HCT116 (cell line): ENCODE measurements around the gene ZKSCAN4. TPM values are rescaled to one million over a fixed set of nuclear protein-coding genes. Genes with fewer than 3 reads are reported as not detected.

Source experiments
- ATAC-seq: fragments of 200-7000 bp; cut with Tn5 transposase; 2 replicates; pipeline ENCODE4 v1.9.1; 2020; ENCODE audit warnings: mild to moderate bottlenecking, moderate library complexity
- BruUV-seq: library from RNA; stranded (reverse); fragments of 400-500 nt; replicated peaks from 2 replicates; lab custom pipeline; 2021; lab: Mats Ljungman, UMichigan
- CTCF ChIA-PET: fragments of 300-600 bp; sonication (Branson Sonifier 250); formaldehyde crosslinking; loops from one replicate; lab custom pipeline; 2021; ENCODE audit warnings: antibody characterized with exemption; lab: Charles Lee
- POLR2A ChIA-PET: fragments of 300-600, 350-600 bp; sonication (Branson Sonifier 250); formaldehyde crosslinking; loops from one replicate; lab custom pipeline; 2021; ENCODE audit warnings: antibody characterized with exemption; lab: Charles Lee
- RAD21 ChIA-PET, 2 experiments: fragments of 300-600 bp; sonication (Branson Sonifier 250); formaldehyde crosslinking; loops; one replicate each; lab custom pipeline; 2023; ENCODE audit warnings: low total read pairs in 2 of 2; ENCODE audit not compliant: uncharacterized antibody in 2 of 2, unreplicated experiment in 2 of 2, low non-redundant PET in 1 of 2; lab: Charles Lee
- DNase-seq: peaks from one replicate; pipeline ENCODE4 v3.0.0-alpha.2; 2010; ENCODE audit warnings: low read depth, low spot score
- H2AFZ ChIP-seq: fragments of 200-600 bp; shearing (Covaris generic), sonication (generic); 2 replicates; pipeline ENCODE4 v1.6.1; 2017; ENCODE audit warnings: low read depth, mixed run types, mixed read lengths, antibody characterized with exemption, low read length; ENCODE audit not compliant: poor library complexity, severe bottlenecking
- H3K27ac ChIP-seq: 2 replicates; pipeline ENCODE4 v1.5.1; 2012; ENCODE audit warnings: low read depth, low read length
- H3K27me3 ChIP-seq: fragments of 200-600 bp; sonication (generic); 2 replicates; pipeline ENCODE4 v1.6.1; 2016; ENCODE audit warnings: mixed run types, low read length, mixed read lengths; ENCODE audit not compliant: insufficient read depth
- H3K36me3 ChIP-seq, 2 experiments: fragments of 200-500 bp in 1 of 2; fragments of 200-600 bp in 1 of 2; sonication (Bioruptor generic) in 1 of 2; sonication (generic) in 1 of 2; 2 replicates each; pipeline versions ENCODE4 v1.5.1 to v1.6.1; 2014 to 2016; ENCODE audit warnings: low read length in 2 of 2, inconsistent platforms in 1 of 2, mixed read lengths in 1 of 2, mixed run types in 1 of 2; ENCODE audit not compliant: insufficient read depth in 2 of 2, control insufficient read depth in 1 of 2
- H3K4me1 ChIP-seq, 2 experiments: fragments of 200-600 bp in 1 of 2; sonication (generic) in 1 of 2; 2 replicates each; pipeline versions ENCODE4 v1.5.1 to v1.6.1; 2012 to 2017; ENCODE audit warnings: low read length in 2 of 2, inconsistent platforms in 1 of 2, mild to moderate bottlenecking in 1 of 2, mixed read lengths in 1 of 2, mixed run types in 1 of 2, moderate library complexity in 1 of 2; ENCODE audit not compliant: insufficient read depth in 2 of 2, control insufficient read depth in 1 of 2
- H3K4me2 ChIP-seq: fragments of 200-600 bp; sonication (generic); 2 replicates; pipeline ENCODE4 v1.6.1; 2017; ENCODE audit warnings: mixed run types, low read length, mixed read lengths
- H3K4me3 ChIP-seq, 2 experiments: fragments of 200-600 bp in 1 of 2; sonication (generic) in 1 of 2; replicated peaks in 1 of 2; 2 replicates each; pipeline ENCODE4 v1.5.1; 2011 to 2016; ENCODE audit warnings: low read length in 2 of 2, control low read depth in 1 of 2, low read depth in 1 of 2, mild to moderate bottlenecking in 1 of 2, mixed read lengths in 1 of 2, mixed run types in 1 of 2
- H3K79me2 ChIP-seq: fragments of 200-600 bp; sonication (generic); 2 replicates; pipeline ENCODE4 v1.6.1; 2017; ENCODE audit warnings: mild to moderate bottlenecking, mixed run types, low read length, moderate library complexity, mixed read lengths; ENCODE audit not compliant: insufficient read depth
- H3K9ac ChIP-seq: fragments of 200-600 bp; sonication (generic); 2 replicates; pipeline ENCODE4 v1.6.1; 2016; ENCODE audit warnings: low read length, mixed read lengths
- H3K9me2 ChIP-seq: fragments of 200-600 bp; sonication (generic), shearing (Covaris generic); 2 replicates; pipeline ENCODE4 v1.6.1; 2017; ENCODE audit warnings: mixed run types, mild to moderate bottlenecking, moderate library complexity; ENCODE audit not compliant: insufficient read depth
- H3K9me3 ChIP-seq, 2 experiments: fragments of 200-500 bp in 1 of 2; fragments of 200-600 bp in 1 of 2; sonication (Bioruptor generic) in 1 of 2; sonication (generic) in 1 of 2; 2 replicates each; pipeline ENCODE4 v1.6.1; 2014 to 2017; ENCODE audit warnings: low read length in 2 of 2, mixed read lengths in 2 of 2, inconsistent platforms in 1 of 2, low read depth in 1 of 2, mild to moderate bottlenecking in 1 of 2, mixed run types in 1 of 2, moderate library complexity in 1 of 2; ENCODE audit not compliant: control insufficient read depth in 1 of 2, insufficient read depth in 1 of 2
- H4K20me1 ChIP-seq: fragments of 200-600 bp; sonication (generic), shearing (Covaris generic); 2 replicates; pipeline ENCODE4 v1.6.1; 2017; ENCODE audit warnings: mixed run types, mild to moderate bottlenecking, moderate library complexity; ENCODE audit not compliant: insufficient read depth
- CBX3 ChIP-seq: IDR thresholded peaks from 2 replicates; pipeline ENCODE4 v1.6.1; 2012; ENCODE audit warnings: low read depth
- CEBPB ChIP-seq: IDR thresholded peaks from 2 replicates; pipeline ENCODE4 v1.6.1; 2012; ENCODE audit warnings: low read depth
- CTCF ChIP-seq, 3 experiments: fragments of 200-600 bp in 1 of 3; sonication (generic) in 1 of 3; IDR thresholded peaks in 2 of 3; conservative IDR thresholded peaks in 1 of 3; 2 replicates each; pipeline ENCODE4 v1.5.1; 2012 to 2017; ENCODE audit warnings: low read depth in 2 of 3, low read length in 2 of 3, antibody characterized with exemption in 1 of 3, borderline replicate concordance in 1 of 3, control low read depth in 1 of 3, mild to moderate bottlenecking in 1 of 3, mixed read lengths in 1 of 3, mixed run types in 1 of 3, moderate library complexity in 1 of 3; ENCODE audit not compliant: insufficient read depth in 1 of 3
- EGR1 ChIP-seq: IDR thresholded peaks from 2 replicates; pipeline ENCODE4 v1.6.1; 2012; ENCODE audit warnings: low read depth
- ELF1 ChIP-seq: IDR thresholded peaks from 2 replicates; pipeline ENCODE4 v1.6.1; 2012; ENCODE audit warnings: low read depth, borderline replicate concordance
- JUND ChIP-seq: IDR thresholded peaks from 2 replicates; pipeline ENCODE4 v1.6.1; 2012
- MAX ChIP-seq: IDR thresholded peaks from 2 replicates; pipeline ENCODE4 v1.6.1; 2012
- SIN3A ChIP-seq: IDR thresholded peaks from 2 replicates; pipeline ENCODE4 v1.6.1; 2012; ENCODE audit warnings: low read depth
- ZNF274 ChIP-seq: fragments of 200-500 bp; sonication (Bioruptor generic); IDR thresholded peaks from 2 replicates; pipeline ENCODE4 v1.6.1; 2014; ENCODE audit warnings: mild to moderate bottlenecking, low read depth, low read length, inconsistent platforms
- intact Hi-C: fragments of 100-400 bp; cut with micrococcal nuclease; formaldehyde crosslinking; loops from 2 replicates; pipeline ENCODE4 v1.10.0; 2022
- total RNA-seq: library from RNA; stranded (reverse); gene quantifications from one replicate; pipeline ENCODE4 v1.2.1, GENCODE V29; 2021; ENCODE audit not compliant: unreplicated experiment
- TF ChIP-seq, protein P1 (sequence below): IDR thresholded peaks from 2 replicates; pipeline ENCODE4 v1.6.1; 2012

ZKSCAN4 gene
- total RNA-seq, 1 experiment from 2014 or later: 4.8 TPM

DNA sequence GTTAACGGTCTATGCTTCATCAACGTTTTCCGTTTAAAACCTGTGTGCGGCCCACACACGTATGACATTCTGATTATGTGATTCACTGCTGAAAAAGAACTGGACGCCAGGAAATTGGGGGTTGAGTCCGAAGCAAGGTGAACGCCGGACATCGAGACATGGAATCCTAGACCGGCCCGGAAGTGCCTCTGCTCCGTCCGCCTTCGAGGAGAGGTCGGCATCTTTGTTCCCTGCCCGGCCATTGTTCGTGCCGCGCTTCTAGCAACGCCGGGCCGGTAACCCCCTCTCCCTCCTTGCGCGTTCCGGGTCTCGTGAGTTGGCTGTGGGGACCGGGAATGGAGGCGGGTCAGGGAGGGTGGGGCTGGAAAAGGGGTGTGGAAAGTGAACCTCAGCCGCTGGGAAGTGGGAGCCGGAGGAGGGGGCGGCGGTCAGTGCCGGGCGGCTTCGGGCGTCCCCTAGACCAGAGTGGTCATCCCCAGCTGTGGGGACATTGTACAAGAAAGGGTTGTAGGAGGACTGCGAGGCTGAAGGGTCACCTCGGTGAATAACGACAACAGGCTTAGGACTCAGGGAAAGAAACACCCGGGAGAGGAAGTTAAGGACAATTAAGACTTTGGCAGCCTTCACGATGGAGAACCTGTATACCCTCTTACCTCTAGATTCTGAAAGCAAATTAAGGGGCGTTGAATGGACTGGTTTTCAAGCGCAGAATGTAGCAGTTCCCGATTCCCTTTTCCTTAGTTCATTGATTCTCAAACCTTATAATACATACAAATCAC is 26.8 kb downstream of the ZKSCAN4 start, which contains the start of gene ZSCAN9 (continued):
- TF ChIP-seq CBX3: peak; percentile 73; the same call in 1 of the 2 replicates
- TF ChIP-seq CEBPB: no peak
- TF ChIP-seq ELF1: peak; percentile 82
- peak; percentile 61 for TF ChIP-seq EGR1
- TF ChIP-seq ZNF274: no peak

GRCh38 chr6:28224131-28225055 is 27.7 kb downstream of the ZKSCAN4 start:
- intact Hi-C loops: loop anchor here (5.0 kb wide), 1 partner anchor 128 kb away; no protein-coding TSS in a partner anchor
- Histone ChIP-seq H3K27me3 (no peaks in the 10 kb centered on the region), H3K79me2 (peaks cover 19% of the 10 kb centered on the region), H3K4me3 (peak overlapping the region; percentile 82 to 83), H3K36me3 (peaks cover 16 to 22% of the 10 kb centered on the region in 2 experiments), H3K4me1 (peaks cover 10 to 20% of the 10 kb centered on the region in 2 experiments), H3K4me2 (peak overlapping the region; percentile 92), H4K20me1 (no peaks in the 10 kb centered on the region), H3K27ac (peak overlapping the region; percentile 43), H3K9me3 (no peaks in the 10 kb centered on the region), H3K9me2 (no peaks in the 10 kb centered on the region; the same call in 1 of the 2 replicates), H3K9ac (peak overlapping the region; percentile 76), H2AFZ (peak overlapping the region; percentile 24)
- RAD21 ChIA-PET: no interaction called here
- no peak for TF ChIP-seq CEBPB
- TF ChIP-seq CBX3: no peak
- no peak for TF ChIP-seq ELF1
- no peak for TF ChIP-seq SIN3A
- no peak for TF ChIP-seq JUND
- TF ChIP-seq EGR1: no peak
- no peak for TF ChIP-seq MAX
- TF ChIP-seq, protein P1, sequence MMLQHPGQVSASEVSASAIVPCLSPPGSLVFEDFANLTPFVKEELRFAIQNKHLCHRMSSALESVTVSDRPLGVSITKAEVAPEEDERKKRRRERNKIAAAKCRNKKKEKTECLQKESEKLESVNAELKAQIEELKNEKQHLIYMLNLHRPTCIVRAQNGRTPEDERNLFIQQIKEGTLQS: no peak
- no peak for TF ChIP-seq ZNF274
- no peak for TF ChIP-seq CTCF (IDR thresholded peaks at IDR 0.05 in 2 of 3, conservative IDR thresholded peaks at IDR 0.05 in 1 of 3; ENCODE audit: borderline replicate concordance in 1 of 3, insufficient read depth in 1 of 3, low read depth in 2 of 3, low read length in 2 of 3)
- POLR2A ChIA-PET: no interaction called here
- BruUV-seq: TSS peak; percentile 98
- peak; percentile 21 for ATAC-seq
- no peak for DNase-seq
- CTCF ChIA-PET: interaction anchor here (0.7 kb wide), 1 partner anchor 22 kb away, joined by 4 read pairs; no protein-coding TSS in a partner anchor
